Stomach (tissue), 4 donors: ENCODE measurements around the gene CHRNE.

Experiments
- CTCF ChIP-seq, 7 experiments: fragments of 450-650 bp in 4 of 7; fragments of 200-600 bp in 3 of 7; sonication (generic) in 3 of 7; IDR thresholded peaks; one replicate each; pipeline ENCODE4 v1.5.1; 2016 to 2019; ENCODE audit warnings: antibody characterized with exemption in 7 of 7, control low read depth in 2 of 7, mild to moderate bottlenecking in 1 of 7
- EP300 ChIP-seq: sonication (generic); formaldehyde crosslinking; IDR thresholded peaks from one replicate; pipeline ENCODE4 v1.6.1; 2017; ENCODE audit warnings: antibody characterized with exemption

- TF ChIP-seq EP300 (no peak), CTCF (IDR thresholded peaks at IDR 0.05) (no peak)
These were observed 1.7 kb downstream of the CHRNE start for GRCh38 chr17:4901108-4901647.
